Prostate gland (tissue), 2 donors: ENCODE results near the gene TSC22D4. TPM values are rescaled to one million over a fixed set of nuclear protein-coding genes. Genes with fewer than 3 reads are reported as not detected.

Experiments
- DNase-seq: peaks from one replicate; pipeline ENCODE4 v3.0.0-alpha.2; 2019; ENCODE audit warnings: low spot score
- H3K27ac ChIP-seq, 2 donors: fragments of 200-600 bp; sonication (generic); 2 replicates each; pipeline ENCODE4 v1.5.1; 2017 to 2019
- H3K27me3 ChIP-seq: fragments of 200-600 bp; sonication (generic); replicated peaks from 2 replicates; pipeline ENCODE4 v1.5.1; 2019; ENCODE audit not compliant: insufficient read depth
- H3K36me3 ChIP-seq, 2 donors: fragments of 200-600 bp; sonication (generic); 1 replicate in 1 of 2; 2 replicates in 1 of 2; pipeline versions ENCODE4 v1.5.1 to v1.8.1; 2017 to 2019
- H3K4me1 ChIP-seq: fragments of 200-600 bp; sonication (generic); replicated peaks from 2 replicates; pipeline ENCODE4 v1.5.1; 2019
- H3K4me3 ChIP-seq, 2 donors: fragments of 200-600 bp; sonication (generic); 2 replicates each; pipeline ENCODE4 v1.5.1; 2017 to 2019
- H3K9me3 ChIP-seq: fragments of 200-600 bp; sonication (generic); 2 replicates; pipeline ENCODE4 v1.5.1; 2017
- CTCF ChIP-seq, 4 experiments: fragments of 200-600 bp in 2 of 4; fragments of 450-650 bp in 2 of 4; sonication (generic) in 2 of 4; IDR thresholded peaks; 1 replicate in 3 of 4; 2 replicates in 1 of 4; pipeline ENCODE4 v1.5.1; 2016 to 2019; ENCODE audit warnings: antibody characterized with exemption in 4 of 4, mild to moderate bottlenecking in 2 of 4, moderate library complexity in 2 of 4
- POLR2A ChIP-seq: fragments of 450-650 bp; IDR thresholded peaks from one replicate; pipeline ENCODE4 v1.6.1; 2016; ENCODE audit warnings: antibody characterized with exemption, mild to moderate bottlenecking
- POLR2AphosphoS5 ChIP-seq: sonication (generic); formaldehyde crosslinking; IDR thresholded peaks from one replicate; pipeline ENCODE4 v1.6.1; 2017; ENCODE audit warnings: antibody characterized with exemption
- WGBS: methylation state at CpG from one replicate; pipeline ENCODE4 v1.1.5; 2018; 5-methylcytosine and 5-hydroxymethylcytosine counted together
- intact Hi-C: fragments of 100-400 bp; cut with DNase I; formaldehyde crosslinking; loops from one replicate; pipeline ENCODE4 v1.14.2; 2022
- total RNA-seq, 2 donors: library from RNA; depleted of rRNA; stranded (reverse); fragments of >200 nt; gene quantifications; one replicate each; pipeline ENCODE4 v1.1.0, GENCODE V29; 2016

Gene TSC22D4
- total RNA-seq, 2 donors from 2014 or later, result 77.6 to 152 TPM

DNA sequence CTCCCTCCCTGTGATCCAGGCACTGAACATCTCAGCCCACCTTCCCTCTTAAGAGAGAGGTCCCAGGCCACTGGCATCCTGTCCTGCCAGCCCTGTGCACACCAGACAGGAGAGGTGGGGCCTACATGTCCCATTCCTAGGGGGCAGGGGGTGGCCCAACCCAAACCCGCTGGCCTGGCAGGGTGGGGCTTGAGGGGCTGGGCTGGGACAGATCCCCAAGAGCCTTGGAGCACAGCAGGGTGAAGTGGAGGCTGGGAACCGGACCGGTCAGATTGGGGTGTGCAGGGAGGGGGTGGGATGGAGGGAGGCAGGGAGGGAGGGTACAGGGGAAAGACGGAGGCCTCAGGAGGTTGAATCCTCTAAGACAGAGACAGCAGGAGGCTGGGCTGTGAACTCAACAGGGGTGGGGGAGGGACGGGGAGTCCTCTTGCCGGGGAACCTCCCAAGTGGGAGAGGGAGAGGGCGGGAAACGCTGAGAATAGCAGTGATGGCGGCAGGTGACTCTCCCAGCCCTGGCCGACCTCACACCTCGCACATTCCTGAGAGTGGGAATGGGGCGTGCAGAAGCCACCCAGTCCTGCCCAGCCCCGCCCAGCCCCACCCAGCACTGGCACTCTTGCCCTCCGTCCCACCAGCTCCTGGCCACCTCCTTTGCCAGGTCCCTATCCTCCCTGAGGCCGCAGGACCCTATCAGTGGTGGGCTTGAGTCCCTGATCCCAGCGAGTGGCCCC is 6.7 kb downstream of the TSC22D4 start:
- Histone ChIP-seq H3K36me3 (no peaks in the 10 kb centered on the region), H3K27ac (peak overlapping the region; percentile 51 to 55), H3K27me3 (no peaks in the 10 kb centered on the region), H3K9me3 (no peaks in the 10 kb centered on the region), H3K4me1 (peaks cover 30% of the 10 kb centered on the region), H3K4me3 (no peak overlapping the region)
- TF ChIP-seq CTCF (IDR thresholded peaks at IDR 0.05) (no peak), POLR2AphosphoS5 (no peak), POLR2A (no peak)
- no peak for DNase-seq
- WGBS, result 60% methylated on average over 14 of the region's 16 CpGs
- intact Hi-C loops, result loop anchor here (10.0 kb wide), 1 partner anchor 203 kb away; the partner anchor contains the start of gene GNB2

DNA sequence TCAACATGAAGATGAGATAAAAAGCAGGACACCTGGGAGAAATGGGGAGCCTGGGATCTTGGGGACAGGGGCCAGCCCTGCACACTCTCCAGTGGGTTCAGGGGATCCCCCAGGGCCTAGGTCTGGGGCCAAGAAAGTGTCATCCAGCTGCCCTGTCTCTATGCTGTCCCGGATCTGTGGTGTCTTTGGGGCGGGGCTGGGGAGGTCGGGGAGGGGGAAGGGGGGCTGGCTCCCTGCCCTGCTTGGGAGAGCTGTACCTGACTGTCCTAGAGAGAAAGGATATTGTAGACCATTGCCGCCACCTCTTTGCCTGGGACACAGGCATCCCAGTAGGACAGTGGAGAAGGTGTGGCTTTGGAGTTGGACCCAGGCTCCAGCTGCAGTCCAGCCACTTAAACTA is 8.0 kb downstream of the TSC22D4 start:
- TF ChIP-seq CTCF (IDR thresholded peaks at IDR 0.05) (no peak), POLR2AphosphoS5 (no peak), POLR2A (no peak)
- WGBS, result 35% methylated on average over 4 of the region's 4 CpGs
- no peak overlapping the region for H3K4me3 ChIP-seq
- intact Hi-C loops, result loop anchor here (10.0 kb wide), 1 partner anchor 204 kb away; the partner anchor contains the start of gene GNB2
- no peaks in the 10 kb centered on the region for H3K9me3 ChIP-seq
- peak overlapping the region; percentile 44 to 45 for H3K27ac ChIP-seq
- H3K27me3 ChIP-seq, result no peaks in the 10 kb centered on the region
- no peaks in the 10 kb centered on the region for H3K36me3 ChIP-seq
- peak; percentile 39 for DNase-seq
- H3K4me1 ChIP-seq, result peaks cover 23% of the 10 kb centered on the region

GRCh38 chr7:100469227-100470044 is 9.6 kb downstream of the TSC22D4 start:
- DNase-seq, result peak; percentile 85

GRCh38 chr7:100467638-100468373 is 11.2 kb downstream of the TSC22D4 start:
- 48% methylated on average over 22 of the region's 22 CpGs for WGBS
- peak overlapping the region; percentile 75 to 79 for H3K27ac ChIP-seq
- H3K4me1 ChIP-seq, result peaks cover 15% of the 10 kb centered on the region
- TF ChIP-seq CTCF (IDR thresholded peaks at IDR 0.05), result no peak
- TF ChIP-seq POLR2AphosphoS5, result no peak
- TF ChIP-seq POLR2A, result no peak
- H3K36me3 ChIP-seq, result no peaks in the 10 kb centered on the region
- no peak overlapping the region for H3K4me3 ChIP-seq
- intact Hi-C loops, result loop anchor here (2.0 to 5.0 kb wide), 2 partner anchors 93 to 224 kb away; partner anchors contain the start of gene GIGYF1
- H3K9me3 ChIP-seq, result no peaks in the 10 kb centered on the region
- H3K27me3 ChIP-seq, result no peaks in the 10 kb centered on the region
- DNase-seq, result no peak

More at GRCh38 chr7:100469227-100470044, 9.6 kb downstream of the TSC22D4 start:
- H3K27me3 ChIP-seq, result no peaks in the 10 kb centered on the region
- H3K9me3 ChIP-seq, result no peaks in the 10 kb centered on the region
- intact Hi-C loops, result loop anchor here (5.0 to 10.0 kb wide), 2 partner anchors 205 to 223 kb away; partner anchors contain the start of genes GIGYF1 and GNB2
- no peak overlapping the region for H3K4me3 ChIP-seq
- WGBS, result 30% methylated on average over 13 of the region's 13 CpGs
- H3K27ac ChIP-seq, result peak overlapping the region; percentile 44 to 51
- no peaks in the 10 kb centered on the region for H3K36me3 ChIP-seq
- peaks cover 15% of the 10 kb centered on the region for H3K4me1 ChIP-seq
- no peak for TF ChIP-seq POLR2A
- peak; percentile 49 for TF ChIP-seq POLR2AphosphoS5
- peak; percentile 90 to 98 (median 96) for TF ChIP-seq CTCF (IDR thresholded peaks at IDR 0.05)
